Measurements from ENCODE around the gene TTLL4.
A peak's percentile ranks its signal among the peaks of the same experiment; 100 is the strongest.

TTLL4 gene, protein sequence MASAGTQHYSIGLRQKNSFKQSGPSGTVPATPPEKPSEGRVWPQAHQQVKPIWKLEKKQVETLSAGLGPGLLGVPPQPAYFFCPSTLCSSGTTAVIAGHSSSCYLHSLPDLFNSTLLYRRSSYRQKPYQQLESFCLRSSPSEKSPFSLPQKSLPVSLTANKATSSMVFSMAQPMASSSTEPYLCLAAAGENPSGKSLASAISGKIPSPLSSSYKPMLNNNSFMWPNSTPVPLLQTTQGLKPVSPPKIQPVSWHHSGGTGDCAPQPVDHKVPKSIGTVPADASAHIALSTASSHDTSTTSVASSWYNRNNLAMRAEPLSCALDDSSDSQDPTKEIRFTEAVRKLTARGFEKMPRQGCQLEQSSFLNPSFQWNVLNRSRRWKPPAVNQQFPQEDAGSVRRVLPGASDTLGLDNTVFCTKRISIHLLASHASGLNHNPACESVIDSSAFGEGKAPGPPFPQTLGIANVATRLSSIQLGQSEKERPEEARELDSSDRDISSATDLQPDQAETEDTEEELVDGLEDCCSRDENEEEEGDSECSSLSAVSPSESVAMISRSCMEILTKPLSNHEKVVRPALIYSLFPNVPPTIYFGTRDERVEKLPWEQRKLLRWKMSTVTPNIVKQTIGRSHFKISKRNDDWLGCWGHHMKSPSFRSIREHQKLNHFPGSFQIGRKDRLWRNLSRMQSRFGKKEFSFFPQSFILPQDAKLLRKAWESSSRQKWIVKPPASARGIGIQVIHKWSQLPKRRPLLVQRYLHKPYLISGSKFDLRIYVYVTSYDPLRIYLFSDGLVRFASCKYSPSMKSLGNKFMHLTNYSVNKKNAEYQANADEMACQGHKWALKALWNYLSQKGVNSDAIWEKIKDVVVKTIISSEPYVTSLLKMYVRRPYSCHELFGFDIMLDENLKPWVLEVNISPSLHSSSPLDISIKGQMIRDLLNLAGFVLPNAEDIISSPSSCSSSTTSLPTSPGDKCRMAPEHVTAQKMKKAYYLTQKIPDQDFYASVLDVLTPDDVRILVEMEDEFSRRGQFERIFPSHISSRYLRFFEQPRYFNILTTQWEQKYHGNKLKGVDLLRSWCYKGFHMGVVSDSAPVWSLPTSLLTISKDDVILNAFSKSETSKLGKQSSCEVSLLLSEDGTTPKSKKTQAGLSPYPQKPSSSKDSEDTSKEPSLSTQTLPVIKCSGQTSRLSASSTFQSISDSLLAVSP

DNA sequence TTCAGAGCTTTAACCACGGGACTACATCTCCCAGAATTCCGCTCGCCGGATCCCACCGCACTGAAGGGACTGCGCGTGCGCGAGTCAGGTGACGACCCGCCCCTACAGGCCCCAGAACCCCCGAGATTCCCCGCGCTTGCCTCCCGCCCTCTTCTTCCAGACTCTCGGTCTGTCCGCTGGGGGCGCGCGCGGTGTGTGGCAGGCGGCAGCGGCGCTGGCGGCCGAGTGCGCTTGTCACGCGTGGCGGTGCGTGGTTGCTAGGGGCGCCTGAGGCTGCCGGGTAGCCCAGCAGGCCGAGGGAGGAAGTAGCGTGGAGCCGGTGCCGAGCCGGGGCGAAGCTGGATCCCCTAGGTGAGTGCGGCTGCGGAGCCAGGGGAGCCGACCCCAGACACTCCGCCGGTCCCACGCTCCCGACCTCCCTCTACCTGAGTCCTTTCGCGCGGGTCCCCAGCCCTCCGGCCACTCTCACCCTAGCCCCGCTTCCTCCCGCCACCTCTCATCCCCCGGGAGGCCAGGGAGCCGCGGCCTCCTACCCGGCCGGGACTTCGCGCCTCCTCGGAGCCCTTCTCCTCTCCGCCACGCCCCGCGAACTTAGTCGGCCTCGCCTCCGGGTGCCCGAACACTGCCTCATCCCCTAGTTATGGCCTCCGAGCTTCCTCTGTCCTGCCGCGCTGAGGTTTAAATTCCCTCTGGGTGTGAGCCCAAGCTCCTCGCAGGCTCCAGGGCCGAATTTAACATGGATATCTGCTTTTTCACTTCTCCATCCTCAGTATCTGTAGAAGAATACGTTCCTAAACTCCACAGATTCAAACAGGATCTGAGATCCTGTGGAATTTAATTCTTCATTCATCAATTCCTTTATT lies at the start of gene TTLL4:
TTLL4 (plus strand) TSS at position 149 of the 863 bp plus-strand sequence. CDS start 26,842 bp downstream, outside the sequence.
- peak; percentile 97 for DNase-seq (ENCODE audit: low spot score)

DNA sequence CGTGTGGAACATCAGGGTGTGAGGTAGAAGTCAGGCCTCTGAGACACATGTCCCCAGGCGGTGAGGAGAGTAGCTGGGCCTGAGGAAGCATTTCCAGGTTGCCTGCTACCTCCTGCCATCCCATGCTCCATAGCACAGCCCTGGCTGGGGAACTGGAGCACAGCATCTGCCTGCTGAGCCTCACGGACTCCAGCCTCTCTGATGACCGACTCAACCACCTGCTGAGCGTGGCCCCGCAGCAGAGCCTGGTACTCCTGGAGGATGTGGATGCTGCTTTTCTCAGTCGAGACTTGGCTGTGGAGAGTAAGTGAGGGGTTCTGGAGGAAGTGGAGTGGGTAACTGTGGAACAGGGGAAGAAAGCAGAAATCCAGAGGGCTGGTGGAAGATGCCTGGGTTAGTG lies 48.3 kb upstream of the TTLL4 start:
- no peak for DNase-seq (ENCODE audit: low spot score)

DNA sequence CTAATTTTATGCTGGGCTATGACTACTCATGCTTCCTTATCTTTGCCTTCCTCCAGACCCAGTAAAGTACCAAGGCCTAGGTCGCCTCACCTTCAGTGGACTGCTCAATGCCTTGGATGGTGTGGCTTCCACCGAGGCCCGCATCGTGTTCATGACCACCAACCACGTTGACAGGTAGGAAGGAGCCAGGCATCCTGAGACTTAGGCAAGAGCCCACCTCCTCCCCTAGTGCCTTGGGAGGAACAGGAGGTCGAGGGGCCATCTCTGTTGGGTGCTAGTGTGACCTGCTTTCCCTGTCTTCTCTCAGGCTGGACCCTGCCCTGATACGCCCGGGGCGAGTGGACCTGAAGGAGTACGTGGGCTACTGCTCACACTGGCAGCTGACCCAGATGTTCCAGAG lies 47.8 kb upstream of the TTLL4 start:
- no peak for DNase-seq (ENCODE audit: low spot score)

DNA sequence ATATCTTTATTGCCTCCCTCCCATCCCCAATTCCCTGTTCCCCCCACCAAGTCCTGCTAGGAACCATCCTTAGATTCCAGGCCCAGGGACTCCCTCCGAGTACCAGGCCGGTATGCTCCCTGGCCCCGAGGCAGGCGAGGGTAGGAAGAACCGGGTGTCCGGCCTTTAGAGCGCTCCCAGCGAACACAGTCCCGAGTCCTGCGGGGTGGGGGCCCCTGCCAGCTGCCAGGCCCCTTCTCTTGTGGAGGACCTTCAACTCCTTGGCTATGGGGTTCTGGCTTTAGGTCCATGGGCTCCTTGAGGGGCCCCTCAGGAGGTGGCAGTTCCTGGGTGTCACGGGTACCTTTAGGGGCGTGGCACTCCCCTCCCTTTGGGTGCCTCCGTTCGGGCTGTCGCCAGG lies 46.7 kb upstream of the TTLL4 start:
- DNase-seq (ENCODE audit: low spot score), result no peak

DNA sequence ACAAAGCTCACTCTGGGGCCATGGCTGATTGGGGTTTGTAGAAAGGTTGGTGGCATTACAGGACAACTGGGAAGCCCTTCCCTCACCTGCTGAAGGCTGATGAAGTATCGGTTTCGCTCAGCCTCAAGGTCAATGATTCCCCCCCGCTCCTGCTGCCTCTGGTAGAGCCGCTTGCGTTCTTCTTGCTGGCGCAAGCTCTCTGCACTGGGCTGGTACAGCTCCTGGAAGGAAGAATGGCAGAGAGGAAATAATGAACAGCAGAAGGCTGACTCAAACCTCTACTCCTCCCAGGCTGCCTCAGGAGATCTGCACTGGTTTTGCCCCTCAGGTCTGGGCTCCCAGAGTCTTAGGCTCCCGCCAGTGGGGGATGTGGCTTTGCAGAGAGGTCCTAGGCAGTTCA lies 46.0 kb upstream of the TTLL4 start:
- DNase-seq (ENCODE audit: low spot score), result no peak

DNA sequence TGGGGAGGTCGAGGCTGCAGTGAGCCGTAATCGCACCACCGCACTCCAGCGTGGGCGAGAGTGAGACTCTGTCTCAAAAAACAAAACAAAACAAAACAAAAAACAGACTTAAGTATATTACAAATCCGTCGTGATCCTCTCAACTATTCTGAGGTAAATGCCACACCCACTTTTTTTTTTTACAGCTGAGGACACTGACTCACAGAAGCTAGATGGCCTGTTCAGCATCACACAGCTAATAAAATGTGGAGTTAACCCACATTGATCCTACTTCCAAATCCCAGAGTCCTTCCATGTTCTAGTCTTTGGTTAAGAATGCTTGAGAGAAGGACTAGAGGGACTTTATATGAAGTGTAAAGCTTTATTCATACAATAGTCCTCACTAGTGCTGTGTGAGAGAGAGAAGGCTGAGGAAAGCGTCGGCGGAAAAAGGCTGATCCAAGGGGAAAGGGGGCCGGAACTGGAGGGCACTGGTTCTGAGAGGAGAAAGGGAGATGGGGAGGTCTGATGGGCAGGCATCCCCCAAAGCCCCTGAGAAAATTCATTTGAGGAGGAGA lies 39.5 kb upstream of the TTLL4 start:
- DNase-seq (ENCODE audit: low spot score), result peak; percentile 35

DNA sequence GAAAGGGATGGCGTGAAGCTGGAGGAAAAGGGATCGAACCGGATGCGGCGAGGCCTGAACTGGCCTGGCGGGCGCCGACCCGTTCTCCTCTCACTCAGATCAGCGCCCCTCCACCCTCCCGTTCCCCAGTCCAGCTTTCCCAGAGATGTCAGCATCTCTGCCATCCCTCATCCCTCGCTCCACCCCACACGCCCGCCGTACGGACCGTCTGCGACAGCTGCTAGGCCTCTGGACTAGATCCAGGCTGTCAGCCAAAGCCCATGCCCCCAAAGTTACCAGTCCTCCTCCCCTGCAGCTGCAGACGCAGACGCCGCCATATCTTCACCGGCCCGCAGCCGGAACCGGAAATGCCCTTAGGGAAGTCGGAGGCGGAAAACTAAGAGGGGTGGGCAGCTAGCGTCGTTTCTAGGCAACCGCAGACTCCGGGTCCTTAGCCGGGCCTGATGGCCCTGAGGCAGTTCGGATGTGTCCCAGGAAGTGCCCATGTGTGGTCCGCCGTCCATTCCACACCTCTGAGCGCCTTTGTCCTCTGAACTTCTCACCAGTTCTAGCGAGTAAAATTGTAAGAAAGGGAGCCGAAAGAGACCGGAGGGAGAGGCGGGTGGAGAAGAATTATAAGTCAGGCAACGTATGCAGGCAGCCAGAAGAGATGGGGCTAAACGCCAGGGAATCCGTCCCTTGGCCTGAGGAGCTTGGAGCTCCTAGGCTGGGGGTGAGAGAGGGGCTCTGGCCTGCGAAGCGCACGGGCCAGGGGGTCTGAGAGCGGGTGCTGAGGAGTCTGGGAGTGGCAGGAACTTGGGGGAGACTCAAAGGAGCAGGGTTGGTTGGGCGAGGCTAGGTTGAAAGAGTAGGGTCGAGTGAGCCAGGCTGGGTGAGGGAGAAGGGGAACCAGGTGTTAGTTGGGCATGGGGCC lies 38.7 kb upstream of the TTLL4 start, which contains the start of the genes RNF25 and STK36:
RNF25 (minus strand) TSS at position 349 of the 913 bp plus-strand sequence; CDS start at position 317, 32 bp downstream.
STK36 (plus strand) TSS at position 433 of the 913 bp plus-strand sequence. CDS start 744 bp downstream, outside the sequence.
- DNase-seq (ENCODE audit: low spot score), result peak; percentile 91

DNA sequence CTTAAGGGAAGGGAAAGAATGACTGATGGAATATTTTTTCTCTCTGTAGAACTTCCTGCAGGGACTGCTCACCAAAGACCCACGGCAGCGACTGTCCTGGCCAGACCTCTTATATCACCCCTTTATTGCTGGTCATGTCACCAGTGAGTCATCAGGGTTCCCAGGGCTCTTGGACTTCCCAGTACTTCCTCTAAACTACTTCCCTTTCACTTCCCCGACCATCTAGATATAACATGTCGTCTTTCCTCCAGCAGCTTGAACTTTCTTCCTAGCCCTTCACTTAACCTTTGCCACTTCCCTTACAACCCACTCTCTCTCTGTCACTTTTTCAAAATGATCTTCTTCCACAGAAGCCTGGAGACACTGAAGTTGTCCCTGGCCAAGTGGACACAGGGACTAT lies 31.5 kb upstream of the TTLL4 start:
- peak; percentile 42 for DNase-seq (ENCODE audit: low spot score)

DNA sequence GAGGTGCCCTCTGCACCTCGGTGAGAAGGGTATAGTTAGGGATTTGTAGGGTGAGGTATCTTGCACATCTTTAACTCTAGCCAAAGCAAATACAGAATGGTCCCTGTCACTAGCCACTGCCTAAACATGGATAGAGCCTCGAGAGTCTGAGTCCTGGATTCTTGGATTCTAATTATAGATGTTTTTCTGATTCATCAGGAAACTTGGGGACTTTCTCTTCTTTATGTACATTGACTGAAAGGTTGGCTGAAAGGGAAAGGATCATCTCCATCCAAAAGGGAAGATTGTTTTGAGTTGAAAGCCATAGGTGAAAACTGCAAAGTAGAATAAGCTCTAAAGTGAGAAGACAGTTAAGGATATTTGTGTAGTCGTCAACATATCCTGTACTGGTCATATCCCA lies 30.6 kb upstream of the TTLL4 start:
- DNase-seq (ENCODE audit: low spot score), result no peak

DNA sequence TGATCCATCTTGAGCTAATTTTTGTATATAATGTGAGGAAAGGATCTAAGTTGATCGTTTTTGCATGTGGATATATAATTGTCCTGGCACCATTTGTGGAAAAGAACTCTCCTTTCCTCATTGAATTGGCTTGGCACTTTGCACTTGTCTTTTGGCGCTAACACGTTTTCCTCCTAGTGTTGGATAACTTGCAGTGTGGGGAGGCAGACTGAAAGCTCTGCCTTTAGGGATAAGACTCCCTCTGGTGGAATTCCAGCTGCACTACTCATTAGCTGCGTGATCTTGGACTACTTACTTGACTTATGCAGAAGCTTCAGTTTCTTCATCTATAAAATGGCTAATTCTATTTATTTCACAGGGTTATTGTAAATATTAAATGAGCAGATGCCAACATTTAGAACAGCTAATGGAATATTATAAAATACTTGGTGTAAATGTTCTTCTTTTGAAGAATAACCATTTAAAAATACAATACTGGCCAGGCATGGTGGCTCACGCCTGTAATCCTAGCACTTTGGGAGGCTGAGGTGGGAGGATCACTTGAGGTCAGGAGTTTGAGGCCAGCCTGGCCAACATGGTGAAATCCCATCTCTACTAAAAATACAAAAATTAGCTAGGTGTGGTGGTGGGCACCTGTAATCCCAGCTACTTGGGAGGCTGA lies 23.1 kb upstream of the TTLL4 start:
- peak; percentile 79 for DNase-seq (ENCODE audit: low spot score)

DNA sequence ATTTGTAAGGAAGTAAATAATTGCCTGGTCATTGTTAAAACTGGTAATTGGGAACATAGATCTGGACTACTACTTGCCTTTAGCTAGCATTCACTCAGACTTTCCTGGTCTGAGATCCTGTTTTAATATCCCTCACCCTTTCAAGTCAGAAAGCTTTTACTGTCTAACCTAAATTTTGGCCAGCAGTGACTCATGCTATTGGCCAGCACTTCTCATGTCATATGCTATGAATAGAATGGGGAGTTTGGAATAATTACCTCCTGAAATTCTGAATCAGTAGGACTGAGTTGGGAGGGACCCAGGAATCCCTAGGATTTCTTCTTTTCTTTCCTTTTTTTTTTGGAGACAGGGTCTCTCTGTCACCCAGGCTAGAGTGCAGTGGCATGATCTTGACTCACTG lies 19.4 kb upstream of the TTLL4 start:
- DNase-seq (ENCODE audit: low spot score), result peak; percentile 15

DNA sequence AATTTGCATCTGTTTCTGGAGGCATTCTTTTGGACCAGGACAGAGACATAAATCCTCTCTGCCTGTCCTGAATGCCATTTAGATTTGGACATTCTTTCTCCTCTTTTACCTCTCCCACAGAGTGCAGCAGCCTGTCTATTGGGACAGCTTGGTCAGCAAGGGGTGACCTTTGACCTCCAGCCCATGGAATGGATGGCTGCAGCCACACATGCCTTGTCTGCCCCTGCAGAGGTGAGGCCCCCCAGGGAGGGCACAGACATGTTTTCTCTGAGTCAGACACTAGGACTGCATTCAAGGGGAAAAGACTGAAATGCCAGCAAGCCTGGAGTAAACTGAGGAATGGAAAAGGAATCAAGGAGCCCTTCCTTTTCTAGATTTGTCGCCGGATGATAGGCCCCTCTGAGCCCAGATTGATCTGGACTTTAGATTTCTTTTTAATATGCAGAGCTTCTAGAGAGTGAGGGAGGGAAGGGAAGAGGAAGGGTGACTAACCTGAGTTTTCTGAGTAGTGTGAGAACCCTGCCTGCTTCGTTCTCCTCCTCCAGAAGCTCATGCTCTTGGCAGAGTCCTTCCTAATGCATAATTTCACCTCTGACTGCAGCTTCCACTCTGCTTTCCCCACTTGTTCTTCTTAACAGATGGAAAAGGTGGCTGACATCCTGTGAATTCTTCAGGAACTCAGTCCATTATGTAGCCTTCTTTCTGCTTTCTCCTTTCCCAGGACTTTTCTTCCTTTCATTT lies 16.1 kb upstream of the TTLL4 start:
- DNase-seq (ENCODE audit: low spot score), result peak; percentile 70

DNA sequence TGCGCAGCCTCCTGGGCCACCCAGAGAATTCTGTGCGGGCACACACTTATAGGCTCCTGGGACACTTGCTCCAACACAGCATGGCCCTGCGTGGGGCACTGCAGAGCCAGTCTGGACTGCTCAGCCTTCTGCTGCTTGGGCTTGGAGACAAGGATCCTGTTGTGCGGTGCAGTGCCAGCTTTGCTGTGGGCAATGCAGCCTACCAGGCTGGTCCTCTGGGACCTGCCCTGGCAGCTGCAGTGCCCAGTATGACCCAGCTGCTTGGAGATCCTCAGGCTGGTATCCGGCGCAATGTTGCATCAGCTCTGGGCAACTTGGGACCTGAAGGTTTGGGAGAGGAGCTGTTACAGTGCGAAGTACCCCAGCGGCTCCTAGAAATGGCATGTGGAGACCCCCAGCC lies 11.8 kb upstream of the TTLL4 start:
- no peak for DNase-seq (ENCODE audit: low spot score)

DNA sequence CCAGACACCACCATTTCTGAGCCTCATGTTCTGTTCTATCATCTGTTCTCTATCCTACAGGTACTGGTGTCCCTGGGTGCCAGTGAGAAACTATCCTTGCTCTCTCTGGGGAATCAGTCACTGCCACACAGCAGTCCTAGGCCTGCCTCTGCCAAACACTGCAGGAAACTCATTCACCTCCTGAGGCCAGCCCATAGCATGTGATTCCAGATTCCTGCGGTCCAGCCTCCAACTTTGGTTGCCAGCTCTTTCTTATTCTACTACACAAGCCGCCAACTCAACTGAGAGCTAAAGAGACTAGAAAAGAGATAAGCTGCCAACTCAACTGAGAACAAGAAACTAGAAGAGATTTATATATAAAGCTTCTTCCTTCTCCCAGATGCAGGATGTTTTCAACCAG lies 8.8 kb upstream of the TTLL4 start:
- DNase-seq (ENCODE audit: low spot score), result no peak

DNA sequence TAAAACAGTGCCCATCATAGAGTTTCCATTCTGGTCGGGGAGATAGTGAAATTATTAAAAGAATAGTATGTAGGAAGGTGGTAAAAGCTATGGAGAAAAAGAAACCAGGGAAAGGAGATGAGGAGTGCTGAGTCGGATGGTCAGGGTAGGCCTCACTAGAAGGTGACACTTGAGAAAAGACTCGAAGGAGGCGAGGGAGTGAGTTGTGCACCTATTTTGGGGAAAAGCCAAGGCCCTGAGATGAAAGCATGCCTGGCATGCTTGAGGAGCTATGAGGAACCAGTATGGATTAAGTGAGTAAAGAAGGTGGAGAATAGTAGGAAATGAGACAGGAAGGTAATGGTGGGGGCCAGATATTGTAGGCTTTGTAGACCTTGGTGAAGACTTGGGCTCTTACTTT lies 7.3 kb upstream of the TTLL4 start:
- DNase-seq (ENCODE audit: low spot score), result no peak

DNA sequence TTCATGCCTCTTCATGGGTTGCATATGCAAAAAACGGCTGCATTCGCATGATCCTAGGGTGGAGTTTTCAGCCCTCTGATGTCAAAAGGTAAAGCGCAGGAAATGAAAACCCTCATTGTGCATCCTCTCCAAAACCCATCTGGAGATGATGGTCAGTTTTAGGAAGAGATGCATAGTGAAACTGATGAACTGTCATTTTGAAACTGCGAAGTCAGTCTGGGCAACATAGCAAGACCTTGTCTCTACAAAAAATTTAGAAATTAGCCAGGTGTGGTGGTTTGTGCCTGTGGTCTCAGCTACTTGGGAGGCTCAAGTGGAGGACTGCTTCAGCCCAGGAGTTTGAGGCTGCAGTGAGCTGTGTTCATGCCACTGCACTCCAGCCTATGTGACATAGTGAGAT lies 2.5 kb upstream of the TTLL4 start:
- no peak for DNase-seq (ENCODE audit: low spot score)

DNA sequence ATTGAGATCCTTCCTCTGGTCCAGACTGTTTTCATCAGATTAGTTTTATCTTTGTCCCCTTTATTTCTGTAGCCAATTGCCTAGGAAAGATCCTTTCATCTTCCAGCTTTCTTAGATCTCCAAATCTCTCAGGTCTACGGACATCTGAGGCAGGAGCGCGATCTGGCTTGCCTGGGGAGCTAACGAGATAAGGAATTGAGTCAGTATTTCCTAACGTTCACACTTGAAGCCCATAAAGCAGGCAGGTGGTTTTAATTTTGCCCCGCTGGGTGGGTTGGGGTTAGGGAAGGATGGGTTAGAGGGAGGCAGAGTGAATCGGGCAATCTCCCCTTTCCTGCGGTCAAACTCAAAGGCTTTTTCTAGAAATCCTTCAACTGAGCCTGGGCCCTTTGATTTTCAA lies 727 bp upstream of the TTLL4 start:
- no peak for DNase-seq (ENCODE audit: low spot score)

DNA sequence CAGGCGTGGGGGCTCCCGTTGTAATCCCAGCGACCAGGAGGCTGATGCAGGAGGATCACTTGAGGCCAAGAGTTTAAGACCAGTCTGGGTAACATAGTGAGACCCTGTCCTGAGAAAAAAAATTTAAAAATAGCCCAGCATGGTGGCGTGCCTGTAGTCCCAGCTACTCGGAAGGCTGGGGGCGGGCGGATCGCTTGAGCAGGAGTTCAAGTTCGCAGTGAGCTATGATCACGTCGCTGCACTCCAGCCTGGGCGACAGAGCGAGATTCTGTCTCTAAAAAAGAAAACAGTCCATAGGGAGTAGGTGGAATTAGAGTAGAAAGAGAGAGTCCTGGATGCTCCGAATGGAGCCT lies 325 bp upstream of the TTLL4 start:
- no peak for DNase-seq (ENCODE audit: low spot score)

DNA sequence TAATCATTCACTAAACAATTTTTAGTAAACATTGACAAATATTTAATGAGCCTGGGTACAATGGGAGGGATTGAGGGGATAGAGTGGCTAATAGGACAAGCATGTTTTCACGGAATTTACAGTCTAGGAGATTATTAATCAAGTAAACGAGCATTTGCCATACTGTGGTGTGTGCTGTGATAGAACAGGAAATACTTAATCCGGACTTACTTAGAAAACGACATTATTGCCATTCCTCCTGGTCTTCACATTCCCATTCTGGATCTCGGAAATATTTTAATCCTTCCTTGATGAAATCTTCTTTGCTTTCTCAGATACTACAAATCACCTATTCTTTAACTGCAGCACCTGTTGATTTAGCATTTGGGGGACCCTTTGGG lies 905 bp downstream of the TTLL4 start:
- peak; percentile 82 for DNase-seq (ENCODE audit: low spot score)

Measured in kidney tubule cell (primary cell).